Measurements from ENCODE around the gene GPLD1.

The GPLD1 gene

GRCh38 chr6:24534329-24534728 is 45.0 kb upstream of the GPLD1 start:
- Histone ChIP-seq H3K4me1 (ENCODE audit: control insufficient read depth, low read depth, low read length) (peaks cover 2% of the 10 kb centered on the region), H2BK120ac (ENCODE audit: low read depth, low read length) (no peak overlapping the region), H2AK5ac (ENCODE audit: low read length) (no peak overlapping the region), H4K5ac (ENCODE audit: low read length) (no peak overlapping the region), H3K27ac (ENCODE audit: low read depth, low read length) (no peak overlapping the region), H3K79me1 (ENCODE audit: low read length) (no peaks in the 10 kb centered on the region), H3K18ac (ENCODE audit: low read length) (no peak overlapping the region), H3K27me3 (ENCODE audit: insufficient read depth, low read length, poor library complexity) (no peaks in the 10 kb centered on the region), H2BK15ac (replicated peaks; ENCODE audit: low read depth) (no peak overlapping the region), H3K23ac (ENCODE audit: low read length) (no peak overlapping the region), H3K4me2 (ENCODE audit: low read length) (no peak overlapping the region), H3K56ac (ENCODE audit: low read length) (no peak overlapping the region), H2BK5ac (ENCODE audit: low read length) (no peak overlapping the region), H3K4me3 (ENCODE audit: low read length) (no peak overlapping the region), H3K9ac (ENCODE audit: low read length) (no peak overlapping the region), H3K79me2 (ENCODE audit: control insufficient read depth, insufficient read depth, low read length) (no peaks in the 10 kb centered on the region), H3K36me3 (ENCODE audit: control insufficient read depth, insufficient read depth, low read length) (no peaks in the 10 kb centered on the region), H4K8ac (ENCODE audit: low read depth, low read length) (no peak overlapping the region), H3K4ac (ENCODE audit: low read depth, low read length) (no peak overlapping the region)
- no peak for DNase-seq
- no CpG with 5 or more reads among the region's 5 CpGs for WGBS (ENCODE audit: extremely low coverage, insufficient coverage, low lambda C conversion rate)

GRCh38 chr6:24529985-24530384 is 40.6 kb upstream of the GPLD1 start:
- Histone ChIP-seq H2BK15ac (replicated peaks; ENCODE audit: low read depth) (no peak overlapping the region), H3K9ac (ENCODE audit: low read length) (no peak overlapping the region), H3K23ac (ENCODE audit: low read length) (no peak overlapping the region), H2BK5ac (ENCODE audit: low read length) (no peak overlapping the region), H4K5ac (ENCODE audit: low read length) (no peak overlapping the region), H4K8ac (ENCODE audit: low read depth, low read length) (no peak overlapping the region), H3K79me2 (ENCODE audit: control insufficient read depth, insufficient read depth, low read length) (no peaks in the 10 kb centered on the region), H3K4ac (ENCODE audit: low read depth, low read length) (no peak overlapping the region), H3K4me3 (ENCODE audit: low read length) (no peak overlapping the region), H3K36me3 (ENCODE audit: control insufficient read depth, insufficient read depth, low read length) (no peaks in the 10 kb centered on the region), H3K27me3 (ENCODE audit: insufficient read depth, low read length, poor library complexity) (no peaks in the 10 kb centered on the region), H2AK5ac (ENCODE audit: low read length) (no peak overlapping the region), H3K27ac (ENCODE audit: low read depth, low read length) (no peak overlapping the region), H3K4me2 (ENCODE audit: low read length) (no peak overlapping the region), H3K79me1 (ENCODE audit: low read length) (no peaks in the 10 kb centered on the region), H3K4me1 (ENCODE audit: control insufficient read depth, low read depth, low read length) (peaks cover 2% of the 10 kb centered on the region), H3K18ac (ENCODE audit: low read length) (no peak overlapping the region), H2BK120ac (ENCODE audit: low read depth, low read length) (no peak overlapping the region), H3K56ac (ENCODE audit: low read length) (no peak overlapping the region)
- DNase-seq = no peak
- no CpG with 5 or more reads among the region's 1 CpG for WGBS (ENCODE audit: extremely low coverage, insufficient coverage, low lambda C conversion rate)

- no peak overlapping the region for H4K8ac ChIP-seq (ENCODE audit: low read depth, low read length)
- DNase-seq = peak; percentile 67
- no peak overlapping the region for H2BK15ac ChIP-seq (replicated peaks; ENCODE audit: low read depth)
- H3K23ac ChIP-seq (ENCODE audit: low read length) = no peak overlapping the region
- H3K9ac ChIP-seq (ENCODE audit: low read length) = no peak overlapping the region
- no peak overlapping the region for H2AK5ac ChIP-seq (ENCODE audit: low read length)
- H3K56ac ChIP-seq (ENCODE audit: low read length) = no peak overlapping the region
- H3K18ac ChIP-seq (ENCODE audit: low read length) = no peak overlapping the region
- H3K4me2 ChIP-seq (ENCODE audit: low read length) = no peak overlapping the region
- H3K27me3 ChIP-seq (ENCODE audit: insufficient read depth, low read length, poor library complexity) = no peaks in the 10 kb centered on the region
- H2BK120ac ChIP-seq (ENCODE audit: low read depth, low read length) = no peak overlapping the region
- H3K27ac ChIP-seq (ENCODE audit: low read depth, low read length) = no peak overlapping the region
- H3K4me1 ChIP-seq (ENCODE audit: control insufficient read depth, low read depth, low read length) = no peaks in the 10 kb centered on the region
- no peaks in the 10 kb centered on the region for H3K79me1 ChIP-seq (ENCODE audit: low read length)
- H3K79me2 ChIP-seq (ENCODE audit: control insufficient read depth, insufficient read depth, low read length) = no peaks in the 10 kb centered on the region
- H2BK5ac ChIP-seq (ENCODE audit: low read length) = no peak overlapping the region
- no CpG with 5 or more reads among the region's 5 CpGs for WGBS (ENCODE audit: extremely low coverage, insufficient coverage, low lambda C conversion rate)
- H3K4ac ChIP-seq (ENCODE audit: low read depth, low read length) = no peak overlapping the region
- no peak overlapping the region for H3K4me3 ChIP-seq (ENCODE audit: low read length)
- H3K36me3 ChIP-seq (ENCODE audit: control insufficient read depth, insufficient read depth, low read length) = no peaks in the 10 kb centered on the region
- no peak overlapping the region for H4K5ac ChIP-seq (ENCODE audit: low read length)
Observed at GRCh38 chr6:24524805-24525204, 35.4 kb upstream of the GPLD1 start.

GRCh38 chr6:24524329-24524728 is 35.0 kb upstream of the GPLD1 start:
- no peak for DNase-seq
- no peak overlapping the region for H4K5ac ChIP-seq (ENCODE audit: low read length)
- H2BK15ac ChIP-seq (replicated peaks; ENCODE audit: low read depth) = no peak overlapping the region
- no peak overlapping the region for H3K18ac ChIP-seq (ENCODE audit: low read length)
- no peak overlapping the region for H3K27ac ChIP-seq (ENCODE audit: low read depth, low read length)
- no peak overlapping the region for H2AK5ac ChIP-seq (ENCODE audit: low read length)
- no peaks in the 10 kb centered on the region for H3K27me3 ChIP-seq (ENCODE audit: insufficient read depth, low read length, poor library complexity)
- H3K56ac ChIP-seq (ENCODE audit: low read length) = no peak overlapping the region
- H3K79me1 ChIP-seq (ENCODE audit: low read length) = no peaks in the 10 kb centered on the region
- no CpG with 5 or more reads among the region's 3 CpGs for WGBS (ENCODE audit: extremely low coverage, insufficient coverage, low lambda C conversion rate)
- H3K79me2 ChIP-seq (ENCODE audit: control insufficient read depth, insufficient read depth, low read length) = no peaks in the 10 kb centered on the region
- no peak overlapping the region for H2BK120ac ChIP-seq (ENCODE audit: low read depth, low read length)
- no peak overlapping the region for H3K23ac ChIP-seq (ENCODE audit: low read length)
- no peak overlapping the region for H4K8ac ChIP-seq (ENCODE audit: low read depth, low read length)
- H3K4ac ChIP-seq (ENCODE audit: low read depth, low read length) = no peak overlapping the region
- no peak overlapping the region for H3K4me2 ChIP-seq (ENCODE audit: low read length)
- no peaks in the 10 kb centered on the region for H3K36me3 ChIP-seq (ENCODE audit: control insufficient read depth, insufficient read depth, low read length)
- no peak overlapping the region for H3K4me3 ChIP-seq (ENCODE audit: low read length)
- no peak overlapping the region for H2BK5ac ChIP-seq (ENCODE audit: low read length)
- no peaks in the 10 kb centered on the region for H3K4me1 ChIP-seq (ENCODE audit: control insufficient read depth, low read depth, low read length)
- H3K9ac ChIP-seq (ENCODE audit: low read length) = no peak overlapping the region

GRCh38 chr6:24522228-24523176 is 33.1 kb upstream of the GPLD1 start:
- no peaks in the 10 kb centered on the region for H3K27me3 ChIP-seq (ENCODE audit: insufficient read depth, low read length, poor library complexity)
- H2AK5ac ChIP-seq (ENCODE audit: low read length) = no peak overlapping the region
- H3K56ac ChIP-seq (ENCODE audit: low read length) = no peak overlapping the region
- no peak overlapping the region for H3K4me2 ChIP-seq (ENCODE audit: low read length)
- no peak overlapping the region for H2BK15ac ChIP-seq (replicated peaks; ENCODE audit: low read depth)
- no peaks in the 10 kb centered on the region for H3K4me1 ChIP-seq (ENCODE audit: control insufficient read depth, low read depth, low read length)
- H3K79me2 ChIP-seq (ENCODE audit: control insufficient read depth, insufficient read depth, low read length) = no peaks in the 10 kb centered on the region
- WGBS (ENCODE audit: extremely low coverage, insufficient coverage, low lambda C conversion rate) = 100% methylated on average over 1 of the region's 13 CpGs
- H2BK5ac ChIP-seq (ENCODE audit: low read length) = no peak overlapping the region
- H4K8ac ChIP-seq (ENCODE audit: low read depth, low read length) = no peak overlapping the region
- DNase-seq = no peak
- no peak overlapping the region for H3K4ac ChIP-seq (ENCODE audit: low read depth, low read length)
- no peaks in the 10 kb centered on the region for H3K79me1 ChIP-seq (ENCODE audit: low read length)
- H2BK120ac ChIP-seq (ENCODE audit: low read depth, low read length) = no peak overlapping the region
- no peak overlapping the region for H3K27ac ChIP-seq (ENCODE audit: low read depth, low read length)
- no peak overlapping the region for H3K4me3 ChIP-seq (ENCODE audit: low read length)
- H3K9ac ChIP-seq (ENCODE audit: low read length) = no peak overlapping the region
- H4K5ac ChIP-seq (ENCODE audit: low read length) = no peak overlapping the region
- H3K36me3 ChIP-seq (ENCODE audit: control insufficient read depth, insufficient read depth, low read length) = no peaks in the 10 kb centered on the region
- no peak overlapping the region for H3K23ac ChIP-seq (ENCODE audit: low read length)
- H3K18ac ChIP-seq (ENCODE audit: low read length) = no peak overlapping the region
